Activated T-cell treated with anti-CD3 and anti-CD28 coated beads for 1 hour (primary cell): ENCODE results near the gene FOLR2.
"Not testable (repeated sequence)": the region's sequence is repeated elsewhere in the genome, so short reads cannot be mapped to it uniquely, and the experiment has no call there.

Experiments
- DNase-seq: peaks from one replicate; pipeline ENCODE4 v3.0.0-alpha.2; 2020; ENCODE audit warnings: low read depth

The FOLR2 gene

GRCh38 chr11:72240461-72241290, 24.1 kb downstream of the FOLR2 start:
- no peak for DNase-seq

GRCh38 chr11:72241291-72241781, 24.7 kb downstream of the FOLR2 start:
- DNase-seq, result no peak

GRCh38 chr11:72242141-72242540, 25.5 kb downstream of the FOLR2 start:
- no peak for DNase-seq

GRCh38 chr11:72243173-72244059, 26.8 kb downstream of the FOLR2 start:
- DNase-seq, result no peak

GRCh38 chr11:72244060-72244360, 27.4 kb downstream of the FOLR2 start, which contains the start of gene PHOX2A:
Gene PHOX2A (minus strand): TSS chr11:72244176. CDS start chr11:72244004, 172 bp downstream.
- no peak for DNase-seq

GRCh38 chr11:72244361-72245262, 28.0 kb downstream of the FOLR2 start:
- no peak for DNase-seq

- DNase-seq, result no peak
Measured at GRCh38 chr11:72245263-72245816, 28.7 kb downstream of the FOLR2 start.

GRCh38 chr11:72247584-72247983, 31.0 kb downstream of the FOLR2 start:
- DNase-seq, result no peak

GRCh38 chr11:72249961-72250360, 33.4 kb downstream of the FOLR2 start:
- DNase-seq, result no peak

- no peak for DNase-seq
Measured at GRCh38 chr11:72250661-72251464, 34.3 kb downstream of the FOLR2 start.

GRCh38 chr11:72251614-72252013, 35.0 kb downstream of the FOLR2 start:
- no peak for DNase-seq

GRCh38 chr11:72253392-72253791, 36.8 kb downstream of the FOLR2 start:
- no peak for DNase-seq

- no peak for DNase-seq
Measured at GRCh38 chr11:72254299-72254993, 37.9 kb downstream of the FOLR2 start.

GRCh38 chr11:72257570-72257969, 41.0 kb downstream of the FOLR2 start:
- DNase-seq, result no peak

- no peak for DNase-seq
Measured at GRCh38 chr11:72259490-72259889, 42.9 kb downstream of the FOLR2 start.

GRCh38 chr11:72260574-72260973, 44.0 kb downstream of the FOLR2 start:
- DNase-seq, result no peak

- no peak for DNase-seq
Measured at GRCh38 chr11:72263361-72263760, 46.8 kb downstream of the FOLR2 start.

GRCh38 chr11:72265951-72266350, 49.4 kb downstream of the FOLR2 start:
- no peak for DNase-seq

GRCh38 chr11:72266960-72267359, 50.4 kb downstream of the FOLR2 start:
- not testable (repeated sequence) for DNase-seq
